HCT116 (cell line): ENCODE data around the gene XYLT1. TPM values are rescaled to one million over a fixed set of nuclear protein-coding genes. Genes with fewer than 3 reads are reported as not detected.

Experiments
- ATAC-seq: fragments of 200-7000 bp; cut with Tn5 transposase; 2 replicates; pipeline ENCODE4 v1.9.1; 2020; ENCODE audit warnings: mild to moderate bottlenecking, moderate library complexity
- BruUV-seq: library from RNA; stranded (reverse); fragments of 400-500 nt; replicated peaks from 2 replicates; lab custom pipeline; 2021; lab: Mats Ljungman, UMichigan
- CTCF ChIA-PET: fragments of 300-600 bp; sonication (Branson Sonifier 250); formaldehyde crosslinking; loops from one replicate; lab custom pipeline; 2021; ENCODE audit warnings: antibody characterized with exemption; lab: Charles Lee
- POLR2A ChIA-PET: fragments of 300-600, 350-600 bp; sonication (Branson Sonifier 250); formaldehyde crosslinking; loops from one replicate; lab custom pipeline; 2021; ENCODE audit warnings: antibody characterized with exemption; lab: Charles Lee
- RAD21 ChIA-PET, 2 experiments: fragments of 300-600 bp; sonication (Branson Sonifier 250); formaldehyde crosslinking; loops; one replicate each; lab custom pipeline; 2023; ENCODE audit warnings: low total read pairs in 2 of 2; ENCODE audit not compliant: uncharacterized antibody in 2 of 2, unreplicated experiment in 2 of 2, low non-redundant PET in 1 of 2; lab: Charles Lee
- DNase-seq: peaks from one replicate; pipeline ENCODE4 v3.0.0-alpha.2; 2010; ENCODE audit warnings: low read depth, low spot score
- H2AFZ ChIP-seq: fragments of 200-600 bp; shearing (Covaris generic), sonication (generic); 2 replicates; pipeline ENCODE4 v1.6.1; 2017; ENCODE audit warnings: low read depth, mixed run types, mixed read lengths, antibody characterized with exemption, low read length; ENCODE audit not compliant: poor library complexity, severe bottlenecking
- H3K27ac ChIP-seq: 2 replicates; pipeline ENCODE4 v1.5.1; 2012; ENCODE audit warnings: low read depth, low read length
- H3K27me3 ChIP-seq: fragments of 200-600 bp; sonication (generic); 2 replicates; pipeline ENCODE4 v1.6.1; 2016; ENCODE audit warnings: mixed run types, low read length, mixed read lengths; ENCODE audit not compliant: insufficient read depth
- H3K36me3 ChIP-seq, 2 experiments: fragments of 200-500 bp in 1 of 2; fragments of 200-600 bp in 1 of 2; sonication (Bioruptor generic) in 1 of 2; sonication (generic) in 1 of 2; 2 replicates each; pipeline versions ENCODE4 v1.5.1 to v1.6.1; 2014 to 2016; ENCODE audit warnings: low read length in 2 of 2, inconsistent platforms in 1 of 2, mixed read lengths in 1 of 2, mixed run types in 1 of 2; ENCODE audit not compliant: insufficient read depth in 2 of 2, control insufficient read depth in 1 of 2
- H3K4me1 ChIP-seq, 2 experiments: fragments of 200-600 bp in 1 of 2; sonication (generic) in 1 of 2; 2 replicates each; pipeline versions ENCODE4 v1.5.1 to v1.6.1; 2012 to 2017; ENCODE audit warnings: low read length in 2 of 2, inconsistent platforms in 1 of 2, mild to moderate bottlenecking in 1 of 2, mixed read lengths in 1 of 2, mixed run types in 1 of 2, moderate library complexity in 1 of 2; ENCODE audit not compliant: insufficient read depth in 2 of 2, control insufficient read depth in 1 of 2
- H3K4me2 ChIP-seq: fragments of 200-600 bp; sonication (generic); 2 replicates; pipeline ENCODE4 v1.6.1; 2017; ENCODE audit warnings: mixed run types, low read length, mixed read lengths
- H3K4me3 ChIP-seq, 2 experiments: fragments of 200-600 bp in 1 of 2; sonication (generic) in 1 of 2; replicated peaks in 1 of 2; 2 replicates each; pipeline ENCODE4 v1.5.1; 2011 to 2016; ENCODE audit warnings: low read length in 2 of 2, control low read depth in 1 of 2, low read depth in 1 of 2, mild to moderate bottlenecking in 1 of 2, mixed read lengths in 1 of 2, mixed run types in 1 of 2
- H3K79me2 ChIP-seq: fragments of 200-600 bp; sonication (generic); 2 replicates; pipeline ENCODE4 v1.6.1; 2017; ENCODE audit warnings: mild to moderate bottlenecking, mixed run types, low read length, moderate library complexity, mixed read lengths; ENCODE audit not compliant: insufficient read depth
- H3K9ac ChIP-seq: fragments of 200-600 bp; sonication (generic); 2 replicates; pipeline ENCODE4 v1.6.1; 2016; ENCODE audit warnings: low read length, mixed read lengths
- H3K9me2 ChIP-seq: fragments of 200-600 bp; sonication (generic), shearing (Covaris generic); 2 replicates; pipeline ENCODE4 v1.6.1; 2017; ENCODE audit warnings: mixed run types, mild to moderate bottlenecking, moderate library complexity; ENCODE audit not compliant: insufficient read depth
- H3K9me3 ChIP-seq, 2 experiments: fragments of 200-500 bp in 1 of 2; fragments of 200-600 bp in 1 of 2; sonication (Bioruptor generic) in 1 of 2; sonication (generic) in 1 of 2; 2 replicates each; pipeline ENCODE4 v1.6.1; 2014 to 2017; ENCODE audit warnings: low read length in 2 of 2, mixed read lengths in 2 of 2, inconsistent platforms in 1 of 2, low read depth in 1 of 2, mild to moderate bottlenecking in 1 of 2, mixed run types in 1 of 2, moderate library complexity in 1 of 2; ENCODE audit not compliant: control insufficient read depth in 1 of 2, insufficient read depth in 1 of 2
- H4K20me1 ChIP-seq: fragments of 200-600 bp; sonication (generic), shearing (Covaris generic); 2 replicates; pipeline ENCODE4 v1.6.1; 2017; ENCODE audit warnings: mixed run types, mild to moderate bottlenecking, moderate library complexity; ENCODE audit not compliant: insufficient read depth
- ATF3 ChIP-seq: IDR thresholded peaks from 2 replicates; pipeline ENCODE4 v1.6.1; 2012
- CBX3 ChIP-seq: IDR thresholded peaks from 2 replicates; pipeline ENCODE4 v1.6.1; 2012; ENCODE audit warnings: low read depth
- CEBPB ChIP-seq: IDR thresholded peaks from 2 replicates; pipeline ENCODE4 v1.6.1; 2012; ENCODE audit warnings: low read depth
- CTCF ChIP-seq, 3 experiments: fragments of 200-600 bp in 1 of 3; sonication (generic) in 1 of 3; IDR thresholded peaks in 2 of 3; conservative IDR thresholded peaks in 1 of 3; 2 replicates each; pipeline ENCODE4 v1.5.1; 2012 to 2017; ENCODE audit warnings: low read depth in 2 of 3, low read length in 2 of 3, antibody characterized with exemption in 1 of 3, borderline replicate concordance in 1 of 3, control low read depth in 1 of 3, mild to moderate bottlenecking in 1 of 3, mixed read lengths in 1 of 3, mixed run types in 1 of 3, moderate library complexity in 1 of 3; ENCODE audit not compliant: insufficient read depth in 1 of 3
- EGR1 ChIP-seq: IDR thresholded peaks from 2 replicates; pipeline ENCODE4 v1.6.1; 2012; ENCODE audit warnings: low read depth
- ELF1 ChIP-seq: IDR thresholded peaks from 2 replicates; pipeline ENCODE4 v1.6.1; 2012; ENCODE audit warnings: low read depth, borderline replicate concordance
- EZH2 ChIP-seq: fragments of 200-600 bp; sonication (generic); IDR thresholded peaks from 2 replicates; pipeline ENCODE4 v1.6.1; 2017; ENCODE audit warnings: antibody characterized with exemption, mixed run types
- EZH2phosphoT487 ChIP-seq: fragments of 200-600 bp; IDR thresholded peaks from 2 replicates; pipeline ENCODE4 v1.6.1; 2018; ENCODE audit warnings: antibody characterized with exemption, borderline replicate concordance
- FOSL1 ChIP-seq: IDR thresholded peaks from 2 replicates; pipeline ENCODE4 v1.6.1; 2012; ENCODE audit warnings: low read depth
- JUND ChIP-seq: IDR thresholded peaks from 2 replicates; pipeline ENCODE4 v1.6.1; 2012
- POLR2A ChIP-seq: IDR thresholded peaks from 2 replicates; pipeline ENCODE4 v1.7.0; 2011; ENCODE audit warnings: borderline replicate concordance; ENCODE audit not compliant: insufficient read depth, insufficient read length; ENCODE audit errors: extremely low read depth
- POLR2AphosphoS5 ChIP-seq: IDR thresholded peaks from 2 replicates; pipeline ENCODE4 v1.6.1; 2011; ENCODE audit warnings: mild to moderate bottlenecking, low read depth, low read length, moderate library complexity
- RAD21 ChIP-seq: IDR thresholded peaks from 2 replicates; pipeline ENCODE4 v1.6.1; 2012; ENCODE audit warnings: low read depth, mild to moderate bottlenecking
- SIN3A ChIP-seq: IDR thresholded peaks from 2 replicates; pipeline ENCODE4 v1.6.1; 2012; ENCODE audit warnings: low read depth
- SP1 ChIP-seq: IDR thresholded peaks from 2 replicates; pipeline ENCODE4 v1.6.1; 2012; ENCODE audit warnings: low read depth
- SRF ChIP-seq: IDR thresholded peaks from 2 replicates; pipeline ENCODE4 v1.6.1; 2012; ENCODE audit warnings: low read depth
- TCF7L2 ChIP-seq: IDR thresholded peaks from 2 replicates; pipeline ENCODE4 v1.7.0; 2011; ENCODE audit warnings: borderline replicate concordance, inconsistent platforms; ENCODE audit not compliant: insufficient read depth, insufficient read length; ENCODE audit errors: extremely low read depth
- ZNF274 ChIP-seq: fragments of 200-500 bp; sonication (Bioruptor generic); IDR thresholded peaks from 2 replicates; pipeline ENCODE4 v1.6.1; 2014; ENCODE audit warnings: mild to moderate bottlenecking, low read depth, low read length, inconsistent platforms
- intact Hi-C: fragments of 100-400 bp; cut with micrococcal nuclease; formaldehyde crosslinking; loops from 2 replicates; pipeline ENCODE4 v1.10.0; 2022
- total RNA-seq: library from RNA; stranded (reverse); gene quantifications from one replicate; pipeline ENCODE4 v1.2.1, GENCODE V29; 2021; ENCODE audit not compliant: unreplicated experiment

The XYLT1 gene
- total RNA-seq, 1 experiment from 2014 or later = 4.5 TPM

GRCh38 chr16:17426451-17426850 is 44.3 kb downstream of the XYLT1 start:
- no peak for ATAC-seq
- Histone ChIP-seq H3K27me3 (no peaks in the 10 kb centered on the region), H3K4me2 (no peak overlapping the region)
- ChIA-PET POLR2A (no interaction called here), RAD21 (no interaction called here)
- TF ChIP-seq POLR2A (no peak), POLR2AphosphoS5 (no peak), SIN3A (no peak), EGR1 (no peak), EZH2 (no peak), CEBPB (no peak), FOSL1 (no peak), CBX3 (no peak), ATF3 (no peak), RAD21 (no peak), SRF (no peak), CTCF (IDR thresholded peaks at IDR 0.05 in 2 of 3, conservative IDR thresholded peaks at IDR 0.05 in 1 of 3; ENCODE audit: borderline replicate concordance in 1 of 3, insufficient read depth in 1 of 3, low read depth in 2 of 3, low read length in 2 of 3) (no peak), SP1 (no peak), JUND (no peak), ZNF274 (no peak), ELF1 (no peak), TCF7L2 (no peak), EZH2phosphoT487 (no peak)
- TF ChIP-seq, all 23 proteins: peak for 0
- Histone ChIP-seq H3K4me3 (no peak overlapping the region), H3K9ac (no peak overlapping the region), H3K79me2 (no peaks in the 10 kb centered on the region), H4K20me1 (no peaks in the 10 kb centered on the region), H3K4me1 (no peaks in the 10 kb centered on the region), H3K9me2 (no peaks in the 10 kb centered on the region), H3K36me3 (no peaks in the 10 kb centered on the region), H2AFZ (no peak overlapping the region), H3K27ac (no peak overlapping the region), H3K9me3 (no peaks in the 10 kb centered on the region)
- intact Hi-C loops = no loop called here
- DNase-seq = no peak
- CTCF ChIA-PET = no interaction called here
- BruUV-seq = no TSS peak
